K562 (cell line): ENCODE data around the gene ISG20. TPM values are rescaled to one million over a fixed set of nuclear protein-coding genes. Genes with fewer than 3 reads are reported as not detected.

Experiments
- AFF4 ChIP-seq: sonication (generic); formaldehyde crosslinking; IDR thresholded peaks from 2 replicates; pipeline ENCODE4 v1.8.0; 2023; ENCODE audit warnings: mild to moderate bottlenecking, missing genetic modification reagents
- BRD4 ChIP-seq: fragments of 200-600 bp; sonication (generic); IDR thresholded peaks from 2 replicates; pipeline ENCODE4 v1.6.1; 2017; ENCODE audit warnings: inconsistent platforms
- CC2D1A ChIP-seq: fragments of 450-650 bp; IDR thresholded peaks from 2 replicates; pipeline ENCODE4 v1.6.1; 2017; ENCODE audit warnings: mild to moderate bottlenecking
- CHD1 ChIP-seq: fragments of 200-600 bp; sonication (generic); IDR thresholded peaks from one replicate; pipeline ENCODE4 v1.6.1; 2012; ENCODE audit warnings: mild to moderate bottlenecking, moderate library complexity, low read length, inconsistent platforms
- ELF1 ChIP-seq: fragments of 200-800 bp; sonication (Bioruptor generic); IDR thresholded peaks from 2 replicates; pipeline ENCODE4 v1.6.1; 2016; ENCODE audit warnings: missing genetic modification characterization, missing compliant biosample characterization
- EP300 ChIP-seq: IDR thresholded peaks from 2 replicates; pipeline ENCODE4 v1.6.1; 2012; ENCODE audit warnings: low read length, improper control_type of control experiment
- HDAC2 ChIP-seq: fragments of 450-650 bp; IDR thresholded peaks from 2 replicates; pipeline ENCODE4 v1.6.1; 2016; ENCODE audit warnings: mild to moderate bottlenecking
- ID3 ChIP-seq, 2 experiments: fragments of 250-450 bp in 1 of 2; fragments of 450-650 bp in 1 of 2; sonication (Bioruptor Pico) in 1 of 2; IDR thresholded peaks; 2 replicates each; pipeline versions ENCODE4 v1.6.1 to v1.8.0; 2016 to 2021; ENCODE audit warnings: mild to moderate bottlenecking in 2 of 2, moderate library complexity in 2 of 2, missing compliant biosample characterization in 1 of 2, missing genetic modification characterization in 1 of 2
- MAFF ChIP-seq: IDR thresholded peaks from 2 replicates; pipeline ENCODE4 v1.6.1; 2012; ENCODE audit warnings: low read length, improper control_type of control experiment
- MIER1 ChIP-seq: fragments of 450-650 bp; IDR thresholded peaks from 2 replicates; pipeline ENCODE4 v1.6.1; 2016; ENCODE audit warnings: antibody characterized with exemption, mild to moderate bottlenecking, low read depth
- MXI1 ChIP-seq: IDR thresholded peaks from 2 replicates; pipeline ENCODE4 v1.6.1; 2011; ENCODE audit warnings: low read depth, mild to moderate bottlenecking, improper control_type of control experiment, low read length
- NFE2 ChIP-seq: IDR thresholded peaks from 2 replicates; pipeline ENCODE4 v1.6.1; 2014; ENCODE audit warnings: antibody characterized with exemption, low read depth
- SIX5 ChIP-seq, 2 experiments: IDR thresholded peaks; 2 replicates each; pipeline ENCODE4 v1.6.1; 2011; ENCODE audit warnings: low read length in 2 of 2, borderline replicate concordance in 1 of 2, low read depth in 1 of 2, mild to moderate bottlenecking in 1 of 2, moderate library complexity in 1 of 2; ENCODE audit not compliant: insufficient read depth in 1 of 2
- TCF7L2 ChIP-seq: fragments of 150-350 bp; IDR thresholded peaks from 2 replicates; pipeline ENCODE4 v1.6.1; 2016; ENCODE audit warnings: low read depth, mild to moderate bottlenecking, low read length, moderate library complexity
- THAP12 ChIP-seq: fragments of 250-450 bp; sonication (Bioruptor Pico); IDR thresholded peaks from 2 replicates; pipeline ENCODE4 v1.9.0; 2021; ENCODE audit warnings: mild to moderate bottlenecking, inconsistent platforms
- ZKSCAN8 ChIP-seq: fragments of 200-800 bp; sonication (Bioruptor generic); IDR thresholded peaks from 2 replicates; pipeline ENCODE4 v1.6.1; 2016; ENCODE audit warnings: missing genetic modification characterization, missing compliant biosample characterization
- ZNF431 ChIP-seq: sonication (generic); formaldehyde crosslinking; IDR thresholded peaks from 2 replicates; pipeline ENCODE4 v1.8.0; 2022; ENCODE audit warnings: mild to moderate bottlenecking, missing genetic modification reagents
- ZNF511 ChIP-seq: sonication (generic); formaldehyde crosslinking; IDR thresholded peaks from 2 replicates; pipeline ENCODE4 v1.8.0; 2022; ENCODE audit warnings: mild to moderate bottlenecking, missing genetic modification reagents
- polyA plus RNA-seq, 8 experiments: library from polyadenylated mRNA; depleted of rRNA in 4 of 8; stranded (reverse) in 5 of 8; unstranded in 3 of 8; fragments of >200 nt; fragmentation: Nextera tagmentation in 2 of 8; fragmentation: Illumina TruSeq in 1 of 8; extraction: Ambion mirVana in 2 of 8; extraction: Trizol in 1 of 8; gene quantifications; 2 replicates each; pipeline versions ENCODE4 v1.2.1 to v1.2.3, GENCODE V29; 2011 to 2014; ENCODE audit warnings: inconsistent platforms in 1 of 8, missing spikeins in 1 of 8
- total RNA-seq, 7 experiments: library from RNA; depleted of rRNA in 6 of 7; stranded (reverse); fragments of >200 nt in 6 of 7; fragmentation: Illumina TruSeq in 2 of 7; extraction: Trizol in 2 of 7; gene quantifications; 2 replicates each; pipeline versions ENCODE4 v1.2.1 to v1.2.3, GENCODE V29; 2011 to 2021; ENCODE audit warnings: low replicate concordance in 1 of 7

ISG20 gene
- total and polyA plus RNA-seq, 9 of the 15 experiments (the other 6 are each of a cell fraction or from before 2014, with no cell fraction given), result 0.06 to 2.1 (median 1.00) TPM

GRCh38 chr15:88638626-88639372 lies at the start of gene ISG20 (continued):
- TF ChIP-seq AFF4, result peak; percentile 87
- peak; percentile 64; the same call in 1 of the 2 replicates for TF ChIP-seq NFE2
- TF ChIP-seq SIX5 (IDR thresholded peaks at IDR 0.05; ENCODE audit: borderline replicate concordance in 1 of 2, insufficient read depth in 1 of 2, low read depth in 1 of 2, low read length in 2 of 2), result no peak; a peak in 1 of 4 replicates
- peak; percentile 83 for TF ChIP-seq EP300
- peak; percentile 5 for TF ChIP-seq ELF1 (tag)
- peak; percentile 16; the same call in 1 of the 2 replicates for TF ChIP-seq THAP12
- peak; percentile 43; the same call in 1 of the 2 replicates for TF ChIP-seq ZNF431 (CRISPR knock-in tag)
- no peak for TF ChIP-seq BRD4
- TF ChIP-seq CC2D1A, result peak; percentile 35; the same call in 1 of the 2 replicates
- TF ChIP-seq TCF7L2, result peak; percentile 74
- no peak for TF ChIP-seq MAFF
- TF ChIP-seq ZNF511 (CRISPR knock-in tag), result peak; percentile 70; the same call in 1 of the 2 replicates
- TF ChIP-seq HDAC2, result peak; percentile 92
- no peak for TF ChIP-seq MIER1
- peak; percentile 74; the same call in 1 of the 2 replicates for TF ChIP-seq MXI1
- TF ChIP-seq ID3 (CRISPR knock-in tag; IDR thresholded peaks at IDR 0.05), result no peak
- TF ChIP-seq ID3 (tag; IDR thresholded peaks at IDR 0.05), result no peak
- no peak for TF ChIP-seq CHD1
- TF ChIP-seq ZKSCAN8 (CRISPR knock-in tag), result no peak
